Vagina (tissue), 2 donors: ENCODE measurements around the gene CHAF1A. TPM values are rescaled to one million over a fixed set of nuclear protein-coding genes. Genes with fewer than 3 reads are reported as not detected.

Source experiments
- DNase-seq, 2 donors: peaks; one replicate each; pipeline ENCODE4 v3.0.0-alpha.2; 2017; ENCODE audit errors: extremely low spot score in 2 of 2
- H3K27ac ChIP-seq: fragments of 200-600 bp; sonication (generic); one replicate; pipeline ENCODE4 v1.5.1; 2019
- H3K27me3 ChIP-seq: fragments of 200-600 bp; sonication (generic); one replicate; pipeline ENCODE4 v1.5.1; 2019
- H3K36me3 ChIP-seq, 2 donors: fragments of 200-600 bp; sonication (generic); one replicate each; pipeline ENCODE4 v1.5.1; 2017 to 2019
- H3K4me1 ChIP-seq: fragments of 200-600 bp; sonication (generic); one replicate; pipeline ENCODE4 v1.5.1; 2019
- H3K4me3 ChIP-seq, 2 donors: fragments of 200-600 bp; sonication (generic); 1 replicate in 1 of 2; 2 replicates in 1 of 2; pipeline ENCODE4 v1.5.1; 2016 to 2019
- H3K9me3 ChIP-seq: fragments of 200-600 bp; sonication (generic); one replicate; pipeline ENCODE4 v1.5.1; 2019
- CTCF ChIP-seq, 3 experiments: fragments of 450-650 bp in 2 of 3; fragments of 200-600 bp in 1 of 3; sonication (generic) in 1 of 3; IDR thresholded peaks; one replicate each; pipeline ENCODE4 v1.5.1; 2017 to 2019; ENCODE audit warnings: antibody characterized with exemption in 3 of 3, mild to moderate bottlenecking in 2 of 3, moderate library complexity in 2 of 3
- POLR2A ChIP-seq, 2 donors: fragments of 450-650 bp; IDR thresholded peaks; one replicate each; pipeline ENCODE4 v1.6.1; 2017; ENCODE audit warnings: antibody characterized with exemption in 2 of 2, mild to moderate bottlenecking in 2 of 2, moderate library complexity in 2 of 2
- POLR2AphosphoS5 ChIP-seq, 2 donors: sonication (generic); formaldehyde crosslinking; IDR thresholded peaks; one replicate each; pipeline ENCODE4 v1.9.0; 2017; ENCODE audit warnings: antibody characterized with exemption in 2 of 2, mild to moderate bottlenecking in 2 of 2, low read depth in 1 of 2; ENCODE audit not compliant: insufficient read depth in 1 of 2
- intact Hi-C: fragments of 100-400 bp; cut with DNase I; formaldehyde crosslinking; loops from one replicate; pipeline ENCODE4 v1.15.1; 2023
- total RNA-seq: library from RNA; depleted of rRNA; stranded (reverse); fragments of >200 nt; gene quantifications from one replicate; pipeline ENCODE4 v1.2.3, GENCODE V29; 2016

Gene CHAF1A
- total RNA-seq, 1 donor from 2014 or later: 21.4 TPM

GRCh38 chr19:4366666-4367335 lies 35.6 kb upstream of the CHAF1A start:
- DNase-seq: no peak
- no peaks in the 10 kb centered on the region for H3K27me3 ChIP-seq
- peak overlapping the region; percentile 15 for H3K27ac ChIP-seq
- intact Hi-C loops: no loop called here
- H3K4me3 ChIP-seq: no peak overlapping the region
- H3K9me3 ChIP-seq: no peaks in the 10 kb centered on the region
- peaks cover 0 to 40% of the 10 kb centered on the region in 2 donors for H3K36me3 ChIP-seq
- H3K4me1 ChIP-seq: peaks cover 49% of the 10 kb centered on the region
- TF ChIP-seq CTCF (IDR thresholded peaks at IDR 0.05) (no peak), POLR2AphosphoS5 (IDR thresholded peaks at IDR 0.05; ENCODE audit: insufficient read depth in 1 of 2, low read depth in 1 of 2) (no peak), POLR2A (IDR thresholded peaks at IDR 0.05) (no peak)

- TF ChIP-seq POLR2AphosphoS5 (IDR thresholded peaks at IDR 0.05; ENCODE audit: insufficient read depth in 1 of 2, low read depth in 1 of 2): no peak
- TF ChIP-seq CTCF (IDR thresholded peaks at IDR 0.05): no peak
- no peak for TF ChIP-seq POLR2A (IDR thresholded peaks at IDR 0.05)
- Histone ChIP-seq H3K27ac (peak overlapping the region; percentile 15), H3K4me3 (no peak overlapping the region), H3K4me1 (peaks cover 54% of the 10 kb centered on the region), H3K27me3 (no peaks in the 10 kb centered on the region), H3K9me3 (no peaks in the 10 kb centered on the region), H3K36me3 (peaks cover 0 to 35% of the 10 kb centered on the region in 2 donors)
- intact Hi-C loops: no loop called here
- DNase-seq: no peak
Measured at GRCh38 chr19:4367336-4367723, 35.1 kb upstream of the CHAF1A start.

- H3K36me3 ChIP-seq: peaks cover 0 to 32% of the 10 kb centered on the region in 2 donors
- no peak for DNase-seq
- H3K4me1 ChIP-seq: peaks cover 59% of the 10 kb centered on the region
- TF ChIP-seq CTCF (IDR thresholded peaks at IDR 0.05): no peak
- TF ChIP-seq POLR2A (IDR thresholded peaks at IDR 0.05): no peak
- peak in 1 of 2 donors; percentile 12 for TF ChIP-seq POLR2AphosphoS5 (IDR thresholded peaks at IDR 0.05; ENCODE audit: insufficient read depth in 1 of 2, low read depth in 1 of 2)
- H3K9me3 ChIP-seq: no peaks in the 10 kb centered on the region
- H3K4me3 ChIP-seq: no peak overlapping the region
- H3K27ac ChIP-seq: peak overlapping the region; percentile 90
- intact Hi-C loops: no loop called here
- no peaks in the 10 kb centered on the region for H3K27me3 ChIP-seq
Measured at GRCh38 chr19:4367781-4368127, 34.7 kb upstream of the CHAF1A start.

- Histone ChIP-seq H3K4me1 (peaks cover 64% of the 10 kb centered on the region), H3K36me3 (peaks cover 0 to 27% of the 10 kb centered on the region in 2 donors), H3K27me3 (no peaks in the 10 kb centered on the region), H3K4me3 (peak overlapping the region in 1 of 2 donors; percentile 35), H3K27ac (peak overlapping the region; percentile 90), H3K9me3 (no peaks in the 10 kb centered on the region)
- no peak for DNase-seq
- TF ChIP-seq CTCF (IDR thresholded peaks at IDR 0.05) (no peak), POLR2AphosphoS5 (IDR thresholded peaks at IDR 0.05; ENCODE audit: insufficient read depth in 1 of 2, low read depth in 1 of 2) (no peak), POLR2A (IDR thresholded peaks at IDR 0.05) (no peak)
- intact Hi-C loops: no loop called here
Measured at GRCh38 chr19:4368128-4368820, 34.2 kb upstream of the CHAF1A start.
